GM12878 (cell line): ENCODE results near the gene SLMAP. TPM values are rescaled to one million over a fixed set of nuclear protein-coding genes. Genes with fewer than 3 reads are reported as not detected.

Experiments
- ATAC-seq: fragments of 200-7000 bp; cut with Tn5 transposase; 3 replicates; pipeline ENCODE4 v1.9.1; 2020; ENCODE audit warnings: mild to moderate bottlenecking, moderate library complexity
- BruUV-seq: library from RNA; stranded (reverse); fragments of 400-500 nt; replicated peaks from 2 replicates; lab custom pipeline; 2021; lab: Mats Ljungman, UMichigan
- CTCF ChIA-PET: fragments of 300-600 bp; sonication (Branson Sonifier 250); formaldehyde crosslinking; extraction: SDS; loops from one replicate; lab custom pipeline; 2021; ENCODE audit warnings: inconsistent platforms; lab: Yijun Ruan, JAX
- POLR2A ChIA-PET: fragments of 350-600 bp; formaldehyde crosslinking; extraction: SDS; loops from one replicate; lab custom pipeline; 2021; ENCODE audit warnings: inconsistent platforms; lab: Charles Lee
- RAD21 ChIA-PET: fragments of 300-600 bp; sonication (Branson Sonifier 250); formaldehyde crosslinking; loops from one replicate; lab custom pipeline; 2023; ENCODE audit warnings: antibody characterized with exemption; ENCODE audit not compliant: unreplicated experiment; lab: Charles Lee
- SMC1A ChIA-PET: fragments of 300-600 bp; sonication (Branson Sonifier 250); formaldehyde crosslinking; loops from one replicate; lab custom pipeline; 2023; ENCODE audit not compliant: unreplicated experiment, uncharacterized antibody; lab: Charles Lee
- DNase-seq: peaks from one replicate; pipeline ENCODE4 v3.0.0-alpha.2; 2011; ENCODE audit warnings: low read depth, low spot score
- FAIRE-seq: peaks from 3 replicates; lab custom pipeline; 2011; peaks lifted over from hg19 to GRCh38; lab: Jason Lieb, UNC
- H2AFZ ChIP-seq: 2 replicates; pipeline ENCODE4 v1.6.0; 2011; ENCODE audit warnings: low read depth, low read length, control low read depth; ENCODE audit not compliant: control insufficient read depth
- H3K27ac ChIP-seq: 2 replicates; pipeline ENCODE4 v1.5.1; 2011; ENCODE audit warnings: control low read depth; ENCODE audit not compliant: control insufficient read depth, insufficient read depth
- H3K27me3 ChIP-seq, 2 experiments: replicated peaks in 1 of 2; 2 replicates each; pipeline versions ENCODE4 v1.6.0 to v1.6.1; 2011; ENCODE audit warnings: low read length in 1 of 2; ENCODE audit not compliant: control insufficient read depth in 2 of 2, insufficient read depth in 2 of 2
- H3K36me3 ChIP-seq, 2 experiments: 2 replicates each; pipeline ENCODE4 v1.5.1; 2011; ENCODE audit warnings: low read length in 1 of 2; ENCODE audit not compliant: control insufficient read depth in 2 of 2, insufficient read depth in 2 of 2
- H3K4me1 ChIP-seq: 2 replicates; pipeline ENCODE4 v1.6.1; 2011; ENCODE audit warnings: mild to moderate bottlenecking, low read length, moderate library complexity, mixed read lengths; ENCODE audit not compliant: control insufficient read depth, insufficient read depth
- H3K4me2 ChIP-seq: 2 replicates; pipeline ENCODE4 v1.6.0; 2011; ENCODE audit warnings: control low read depth; ENCODE audit not compliant: control insufficient read depth, insufficient read depth
- H3K4me3 ChIP-seq: fragments of 200-600 bp; sonication (generic); 2 replicates; pipeline ENCODE4 v1.5.1; 2016
- H3K79me2 ChIP-seq: 2 replicates; pipeline ENCODE4 v1.6.0; 2011; ENCODE audit warnings: low read length; ENCODE audit not compliant: control insufficient read depth, insufficient read depth
- H3K9ac ChIP-seq: 2 replicates; pipeline ENCODE4 v1.8.0; 2011; ENCODE audit warnings: low read length, control low read depth, mixed read lengths; ENCODE audit not compliant: control insufficient read depth, insufficient read depth
- H3K9me3 ChIP-seq: replicated peaks from 3 replicates; pipeline ENCODE4 v1.5.1; 2011; ENCODE audit warnings: mild to moderate bottlenecking, low read length; ENCODE audit not compliant: control insufficient read depth, insufficient read depth
- H4K20me1 ChIP-seq: 2 replicates; pipeline ENCODE4 v1.6.0; 2011; ENCODE audit not compliant: control insufficient read depth, insufficient read depth
- BACH1 ChIP-seq: fragments of 450-650 bp; IDR thresholded peaks from 2 replicates; pipeline ENCODE4 v1.6.1; 2017; ENCODE audit warnings: mild to moderate bottlenecking, borderline replicate concordance
- CBX3 ChIP-seq: fragments of 200-600 bp; sonication (generic); IDR thresholded peaks from 2 replicates; pipeline ENCODE4 v1.6.1; 2016; ENCODE audit warnings: low read depth, borderline replicate concordance
- MXI1 ChIP-seq: fragments of 150-350 bp; IDR thresholded peaks from 2 replicates; pipeline ENCODE4 v1.6.1; 2011; ENCODE audit warnings: low read depth, mild to moderate bottlenecking, inconsistent platforms, low read length, improper control_type of control experiment
- MYB ChIP-seq: fragments of 150-350 bp; IDR thresholded peaks from 2 replicates; pipeline ENCODE4 v1.6.1; 2014; ENCODE audit warnings: mild to moderate bottlenecking, low read depth, low read length, borderline replicate concordance
- NBN ChIP-seq: fragments of 450-650 bp; IDR thresholded peaks from 2 replicates; pipeline ENCODE4 v1.6.1; 2016
- PAX5 ChIP-seq: IDR thresholded peaks from 2 replicates; pipeline ENCODE4 v1.6.1; 2011; ENCODE audit warnings: low read depth, low read length, borderline replicate concordance
- RBBP5 ChIP-seq: fragments of 200-600 bp; sonication (generic); conservative IDR thresholded peaks from 2 replicates; pipeline ENCODE4 v1.6.1; 2016
- SUZ12 ChIP-seq: fragments of 200-600 bp; sonication (generic); IDR thresholded peaks from one replicate; pipeline ENCODE4 v1.6.1; 2018; ENCODE audit warnings: antibody characterized with exemption, mild to moderate bottlenecking; ENCODE audit not compliant: unreplicated experiment
- YBX1 ChIP-seq: fragments of 450-650 bp; IDR thresholded peaks from 2 replicates; pipeline ENCODE4 v1.6.1; 2016; ENCODE audit warnings: antibody characterized with exemption
- ZNF622 ChIP-seq: fragments of 450-650 bp; IDR thresholded peaks from 2 replicates; pipeline ENCODE4 v1.6.1; 2017; ENCODE audit warnings: mild to moderate bottlenecking, inconsistent platforms
- WGBS: methylation state at CpG from one replicate; pipeline ENCODE4 v1.1.6; 2016; ENCODE audit warnings: low lambda C conversion rate; ENCODE audit not compliant: insufficient replicate concordance, insufficient coverage; ENCODE audit errors: missing lambda C conversion rate; 5-methylcytosine and 5-hydroxymethylcytosine counted together
- in situ Hi-C: fragments of 300-500 bp; cut with MboI; formaldehyde crosslinking; loops from 9 replicates; pipeline ENCODE4 v1.14.3; 2018; ENCODE audit warnings: mixed read lengths
- intact Hi-C: fragments of 100-400 bp; cut with micrococcal nuclease; formaldehyde crosslinking; loops from one replicate; pipeline ENCODE4 v1.14.2; 2022; ENCODE audit not compliant: unreplicated experiment
- polyA plus RNA-seq, 11 experiments: library from polyadenylated mRNA; depleted of rRNA in 4 of 11; unstranded in 6 of 11; stranded (reverse) in 5 of 11; fragments of >200 nt; fragmentation: Nextera tagmentation in 4 of 11; fragmentation: Illumina TruSeq in 1 of 11; extraction: Ambion mirVana in 4 of 11; extraction: Trizol in 1 of 11; gene quantifications; 1 replicate in 1 of 11; 2 replicates in 10 of 11; pipeline versions ENCODE4 v1.2.1 to v1.2.3, GENCODE V29; 2011 to 2016; ENCODE audit warnings: inconsistent platforms in 2 of 11, missing spikeins in 2 of 11, low read depth in 1 of 11
- total RNA-seq, 4 experiments: library from RNA; depleted of rRNA in 3 of 4; stranded (reverse); fragments of >200 nt in 3 of 4; fragmentation: Illumina TruSeq in 1 of 4; extraction: Trizol in 1 of 4; gene quantifications; 2 replicates each; pipeline versions ENCODE4 v1.2.1 to v1.2.3, GENCODE V29; 2013 to 2021
- TF ChIP-seq, protein P1 (sequence below): IDR thresholded peaks from 2 replicates; pipeline ENCODE4 v1.6.1; 2012; ENCODE audit warnings: low read depth, low read length, improper control_type of control experiment
- TF ChIP-seq, protein P2 (sequence below): fragments of 450-650 bp; formaldehyde crosslinking; IDR thresholded peaks from 2 replicates; pipeline ENCODE4 v1.4.0; 2022; ENCODE audit warnings: mild to moderate bottlenecking, moderate library complexity
- TF ChIP-seq, protein P3 (sequence below): IDR thresholded peaks from 2 replicates; pipeline ENCODE4 v1.6.1; 2011; ENCODE audit warnings: borderline replicate concordance, low read depth, mild to moderate bottlenecking, moderate library complexity, low read length; ENCODE audit not compliant: insufficient read depth, poor library complexity, severe bottlenecking
- TF ChIP-seq, protein P4 (sequence below): fragments of 450-650 bp; IDR thresholded peaks from 2 replicates; pipeline ENCODE4 v1.6.1; 2016; ENCODE audit warnings: mild to moderate bottlenecking

The SLMAP gene
- total and polyA plus RNA-seq, 10 of the 15 experiments (the other 5 are each of a cell fraction or from before 2014, with no cell fraction given), result 8.3 to 43.8 (median 26.4) TPM

DNA sequence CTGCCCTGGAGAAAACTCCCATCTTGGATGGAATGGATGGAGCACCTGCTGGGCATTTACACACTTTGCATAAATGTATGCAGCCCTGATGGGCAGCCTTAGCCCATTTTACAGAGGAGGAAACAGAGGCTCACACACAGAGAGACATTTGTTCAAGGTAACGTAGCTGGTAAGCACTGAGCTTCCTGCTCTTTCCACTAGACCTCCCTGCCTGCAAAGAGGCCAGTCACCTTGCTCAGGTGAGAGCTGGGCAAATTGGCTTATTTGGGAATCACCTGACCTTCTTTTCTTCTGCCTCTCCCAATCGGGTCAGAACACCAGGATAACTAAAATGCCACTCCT is 200.7 kb downstream of the SLMAP start:
- ChIA-PET POLR2A (no interaction called here), SMC1A (interaction anchor here (0.7 to 1.3 kb wide), 5 partner anchors 12 to 55 kb away, joined by 3 to 4 read pairs (median 3); no protein-coding TSS in a partner anchor)
- intact Hi-C loops, result no loop called here
- Histone ChIP-seq H4K20me1 (no peaks in the 10 kb centered on the region), H2AFZ (no peak overlapping the region), H3K79me2 (no peaks in the 10 kb centered on the region)
- ATAC-seq (no peak), DNase-seq (no peak)
- 64% methylated on average over 2 of the region's 2 CpGs for WGBS
- TF ChIP-seq PAX5 (no peak), RBBP5 (no peak), NBN (no peak), MXI1 (no peak), ZNF622 (no peak), CBX3 (no peak), BACH1 (no peak), YBX1 (no peak), MYB (no peak), SUZ12 (no peak)
- TF ChIP-seq, protein P1, sequence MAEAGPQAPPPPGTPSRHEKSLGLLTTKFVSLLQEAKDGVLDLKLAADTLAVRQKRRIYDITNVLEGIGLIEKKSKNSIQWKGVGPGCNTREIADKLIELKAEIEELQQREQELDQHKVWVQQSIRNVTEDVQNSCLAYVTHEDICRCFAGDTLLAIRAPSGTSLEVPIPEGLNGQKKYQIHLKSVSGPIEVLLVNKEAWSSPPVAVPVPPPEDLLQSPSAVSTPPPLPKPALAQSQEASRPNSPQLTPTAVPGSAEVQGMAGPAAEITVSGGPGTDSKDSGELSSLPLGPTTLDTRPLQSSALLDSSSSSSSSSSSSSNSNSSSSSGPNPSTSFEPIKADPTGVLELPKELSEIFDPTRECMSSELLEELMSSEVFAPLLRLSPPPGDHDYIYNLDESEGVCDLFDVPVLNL, result no peak
- TF ChIP-seq, protein P2, sequence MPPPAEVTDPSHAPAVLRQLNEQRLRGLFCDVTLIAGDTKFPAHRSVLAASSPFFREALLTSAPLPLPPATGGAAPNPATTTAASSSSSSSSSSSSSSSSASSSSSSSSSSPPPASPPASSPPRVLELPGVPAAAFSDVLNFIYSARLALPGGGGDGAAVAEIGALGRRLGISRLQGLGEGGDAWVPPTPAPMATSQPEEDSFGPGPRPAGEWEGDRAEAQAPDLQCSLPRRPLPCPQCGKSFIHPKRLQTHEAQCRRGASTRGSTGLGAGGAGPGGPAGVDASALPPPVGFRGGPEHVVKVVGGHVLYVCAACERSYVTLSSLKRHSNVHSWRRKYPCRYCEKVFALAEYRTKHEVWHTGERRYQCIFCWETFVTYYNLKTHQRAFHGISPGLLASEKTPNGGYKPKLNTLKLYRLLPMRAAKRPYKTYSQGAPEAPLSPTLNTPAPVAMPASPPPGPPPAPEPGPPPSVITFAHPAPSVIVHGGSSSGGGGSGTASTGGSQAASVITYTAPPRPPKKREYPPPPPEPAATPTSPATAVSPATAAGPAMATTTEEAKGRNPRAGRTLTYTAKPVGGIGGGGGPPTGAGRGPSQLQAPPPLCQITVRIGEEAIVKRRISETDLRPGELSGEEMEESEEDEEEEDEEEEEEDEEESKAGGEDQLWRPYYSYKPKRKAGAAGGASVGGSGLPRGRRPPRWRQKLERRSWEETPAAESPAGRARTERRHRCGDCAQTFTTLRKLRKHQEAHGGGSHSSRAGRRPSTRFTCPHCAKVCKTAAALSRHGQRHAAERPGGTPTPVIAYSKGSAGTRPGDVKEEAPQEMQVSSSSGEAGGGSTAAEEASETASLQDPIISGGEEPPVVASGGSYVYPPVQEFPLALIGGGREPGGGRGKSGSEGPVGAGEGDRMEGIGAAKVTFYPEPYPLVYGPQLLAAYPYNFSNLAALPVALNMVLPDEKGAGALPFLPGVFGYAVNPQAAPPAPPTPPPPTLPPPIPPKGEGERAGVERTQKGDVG (CRISPR knock-in tag), result no peak
- TF ChIP-seq, protein P3, sequence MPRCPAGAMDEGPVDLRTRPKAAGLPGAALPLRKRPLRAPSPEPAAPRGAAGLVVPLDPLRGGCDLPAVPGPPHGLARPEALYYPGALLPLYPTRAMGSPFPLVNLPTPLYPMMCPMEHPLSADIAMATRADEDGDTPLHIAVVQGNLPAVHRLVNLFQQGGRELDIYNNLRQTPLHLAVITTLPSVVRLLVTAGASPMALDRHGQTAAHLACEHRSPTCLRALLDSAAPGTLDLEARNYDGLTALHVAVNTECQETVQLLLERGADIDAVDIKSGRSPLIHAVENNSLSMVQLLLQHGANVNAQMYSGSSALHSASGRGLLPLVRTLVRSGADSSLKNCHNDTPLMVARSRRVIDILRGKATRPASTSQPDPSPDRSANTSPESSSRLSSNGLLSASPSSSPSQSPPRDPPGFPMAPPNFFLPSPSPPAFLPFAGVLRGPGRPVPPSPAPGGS, result no peak
- TF ChIP-seq, protein P4, sequence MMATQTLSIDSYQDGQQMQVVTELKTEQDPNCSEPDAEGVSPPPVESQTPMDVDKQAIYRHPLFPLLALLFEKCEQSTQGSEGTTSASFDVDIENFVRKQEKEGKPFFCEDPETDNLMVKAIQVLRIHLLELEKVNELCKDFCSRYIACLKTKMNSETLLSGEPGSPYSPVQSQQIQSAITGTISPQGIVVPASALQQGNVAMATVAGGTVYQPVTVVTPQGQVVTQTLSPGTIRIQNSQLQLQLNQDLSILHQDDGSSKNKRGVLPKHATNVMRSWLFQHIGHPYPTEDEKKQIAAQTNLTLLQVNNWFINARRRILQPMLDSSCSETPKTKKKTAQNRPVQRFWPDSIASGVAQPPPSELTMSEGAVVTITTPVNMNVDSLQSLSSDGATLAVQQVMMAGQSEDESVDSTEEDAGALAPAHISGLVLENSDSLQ, result no peak
- TF ChIP-seq, all 136 proteins: peak for 0
- no peak overlapping the region for H3K4me2 ChIP-seq
- no peak overlapping the region for H3K9ac ChIP-seq
- no TSS peak for BruUV-seq
- FAIRE-seq, result no peak
- CTCF ChIA-PET, result no interaction called here
- H3K27ac ChIP-seq, result no peak overlapping the region
- H3K4me1 ChIP-seq, result peaks cover 14% of the 10 kb centered on the region
- H3K9me3 ChIP-seq, result no peaks in the 10 kb centered on the region; the same call in 2 of the 3 replicates
- in situ Hi-C loops, result no loop called here
- RAD21 ChIA-PET, result no interaction called here
- H3K4me3 ChIP-seq, result no peak overlapping the region
- no peaks in the 10 kb centered on the region for H3K27me3 ChIP-seq
- no peaks in the 10 kb centered on the region for H3K36me3 ChIP-seq
